Inflammatory macrophage (primary cell): ENCODE results near the gene TCEA2.
A peak's percentile ranks its signal among the peaks of the same experiment; 100 is the strongest.

ENCODE experiments used
- DNase-seq, 2 donors: peaks; one replicate each; pipeline ENCODE4 v3.0.0-alpha.2; 2020 to 2022

Gene TCEA2

DNA sequence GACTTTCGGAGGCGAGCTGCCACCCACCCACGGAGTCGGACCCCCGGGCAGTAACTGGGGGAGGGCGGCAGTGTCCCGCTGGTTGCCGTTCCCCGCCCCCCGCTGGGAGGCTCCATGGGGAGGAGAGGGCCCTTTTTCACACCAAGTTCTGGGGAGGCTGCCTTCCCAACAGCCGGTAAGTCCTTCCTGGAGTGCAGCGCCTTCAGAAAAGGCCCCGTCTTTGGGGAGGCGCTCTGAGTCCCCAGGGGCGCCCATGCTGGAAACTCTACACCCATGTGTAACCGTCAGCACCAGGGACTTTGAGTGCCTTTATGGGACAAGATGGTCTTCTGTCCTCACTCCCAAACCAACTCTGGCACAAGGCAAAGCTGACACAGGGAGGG is 13.1 kb upstream of the TCEA2 start:
- no peak for DNase-seq

DNA sequence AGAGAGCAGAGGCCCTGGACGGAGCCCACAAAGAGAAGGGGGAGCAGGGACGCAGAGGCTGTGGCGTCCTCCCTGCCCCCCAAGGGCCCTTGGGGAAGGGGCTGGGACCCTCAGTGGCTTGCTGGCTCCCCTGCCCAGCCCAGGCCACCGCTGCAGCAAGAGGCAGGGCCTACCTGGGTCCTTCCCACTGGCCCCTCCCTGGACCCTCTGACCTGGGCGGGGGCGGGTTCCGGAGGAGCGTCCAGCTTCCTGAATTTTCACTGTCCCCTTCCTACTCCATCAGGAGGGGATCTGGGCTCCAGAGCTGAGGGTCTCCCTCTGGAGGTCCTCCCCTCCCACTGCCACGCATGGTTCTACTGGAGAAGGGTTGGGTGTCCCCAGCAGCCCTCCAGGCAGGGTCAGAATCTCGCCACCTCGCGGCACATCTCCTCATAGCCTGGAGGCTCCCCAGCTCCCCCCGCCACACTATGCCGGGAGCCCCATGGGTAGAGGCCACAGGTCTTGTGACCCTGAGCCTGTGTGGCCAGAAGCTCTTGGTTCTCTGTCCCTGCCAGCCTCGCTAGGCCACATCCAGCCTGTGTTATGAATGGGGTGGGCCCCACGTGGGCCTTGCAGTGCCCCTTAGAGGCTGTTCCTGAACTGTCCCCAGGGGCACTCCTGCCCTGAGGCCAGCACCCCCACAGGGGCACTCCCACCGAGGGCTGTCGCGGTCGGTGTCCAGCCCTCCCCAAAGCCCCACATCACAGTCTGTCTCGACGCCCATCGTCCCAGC is 12.6 kb upstream of the TCEA2 start:
- no peak for DNase-seq

DNA sequence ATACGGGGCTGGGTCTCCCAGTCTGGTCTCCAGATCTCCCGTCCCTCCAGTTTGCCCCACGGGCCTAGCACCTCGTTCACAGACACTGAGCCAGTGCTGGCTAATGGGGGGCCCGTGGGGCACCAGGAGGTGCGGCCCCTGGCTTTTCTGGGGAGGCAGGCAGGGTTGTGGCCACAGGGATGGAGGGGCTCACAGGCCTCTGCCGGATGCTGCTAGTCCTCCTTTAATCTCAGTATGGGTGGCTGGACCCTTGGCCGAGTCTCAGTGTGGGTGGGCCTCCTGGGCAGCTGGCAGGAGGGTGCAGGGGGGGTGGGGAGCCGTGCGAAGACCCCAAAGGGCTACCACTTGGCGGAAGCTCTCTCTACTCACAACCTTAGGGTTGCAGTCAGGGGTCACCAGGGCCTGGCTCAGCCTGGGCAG is 12.0 kb upstream of the TCEA2 start:
- no peak for DNase-seq

DNA sequence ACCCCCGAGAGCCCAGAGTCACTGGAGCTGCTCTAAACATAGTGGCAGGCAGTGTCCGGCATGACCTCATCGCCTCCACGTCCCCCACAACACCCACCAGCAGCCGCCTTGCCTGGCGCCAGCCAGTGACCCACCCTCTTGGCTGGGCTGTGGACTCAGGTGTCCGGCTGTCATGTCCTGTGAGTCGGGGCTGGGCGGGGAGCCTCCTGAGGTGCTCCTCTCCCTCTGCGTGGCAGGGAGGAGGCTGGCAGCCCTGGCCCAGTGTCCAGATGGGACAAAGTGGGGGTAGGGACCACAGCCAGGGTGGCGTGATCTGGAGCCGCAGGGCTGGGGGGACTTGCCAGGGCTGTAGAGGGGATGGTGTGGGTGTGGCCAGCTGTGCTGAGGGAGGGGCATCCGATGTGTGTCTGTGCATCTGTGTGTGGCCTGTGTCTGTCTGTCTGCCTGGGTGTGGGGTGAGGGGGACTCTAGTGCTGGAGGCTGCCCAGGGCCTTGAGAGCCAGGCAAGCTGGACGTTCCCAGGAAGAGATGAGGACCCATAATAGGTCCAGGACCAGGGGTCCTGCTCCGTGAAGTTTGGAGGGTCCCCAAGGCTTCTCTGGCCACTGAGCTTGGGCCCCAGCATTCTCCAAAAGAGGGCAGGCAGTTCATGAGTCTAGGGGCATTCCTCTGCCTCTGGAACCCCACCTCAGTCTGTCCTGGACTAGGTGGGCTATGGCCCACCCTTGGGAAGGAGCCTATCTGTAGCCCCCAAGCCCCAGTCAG is 11.3 kb upstream of the TCEA2 start:
- DNase-seq, result no peak

DNA sequence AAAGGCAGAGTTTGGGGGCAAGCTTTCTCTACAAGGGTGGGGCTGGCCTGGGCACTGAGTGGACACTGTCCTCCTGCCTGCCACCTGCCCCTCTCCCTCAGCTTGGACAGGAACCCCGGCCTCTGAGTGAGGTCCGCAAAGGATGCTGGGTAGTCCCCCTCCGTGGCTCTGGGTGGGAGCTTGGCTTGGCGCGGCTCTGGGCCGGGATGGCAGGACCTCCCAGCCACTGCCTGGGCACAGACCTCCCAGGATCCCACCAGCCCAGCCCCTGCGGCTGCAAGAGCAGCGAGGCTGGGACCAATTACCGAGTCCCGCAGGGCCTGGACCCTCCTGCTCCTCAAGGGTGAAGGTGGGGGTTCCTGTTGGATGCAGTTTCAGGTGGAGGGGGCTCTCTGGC is 10.7 kb upstream of the TCEA2 start:
- DNase-seq, result no peak

DNA sequence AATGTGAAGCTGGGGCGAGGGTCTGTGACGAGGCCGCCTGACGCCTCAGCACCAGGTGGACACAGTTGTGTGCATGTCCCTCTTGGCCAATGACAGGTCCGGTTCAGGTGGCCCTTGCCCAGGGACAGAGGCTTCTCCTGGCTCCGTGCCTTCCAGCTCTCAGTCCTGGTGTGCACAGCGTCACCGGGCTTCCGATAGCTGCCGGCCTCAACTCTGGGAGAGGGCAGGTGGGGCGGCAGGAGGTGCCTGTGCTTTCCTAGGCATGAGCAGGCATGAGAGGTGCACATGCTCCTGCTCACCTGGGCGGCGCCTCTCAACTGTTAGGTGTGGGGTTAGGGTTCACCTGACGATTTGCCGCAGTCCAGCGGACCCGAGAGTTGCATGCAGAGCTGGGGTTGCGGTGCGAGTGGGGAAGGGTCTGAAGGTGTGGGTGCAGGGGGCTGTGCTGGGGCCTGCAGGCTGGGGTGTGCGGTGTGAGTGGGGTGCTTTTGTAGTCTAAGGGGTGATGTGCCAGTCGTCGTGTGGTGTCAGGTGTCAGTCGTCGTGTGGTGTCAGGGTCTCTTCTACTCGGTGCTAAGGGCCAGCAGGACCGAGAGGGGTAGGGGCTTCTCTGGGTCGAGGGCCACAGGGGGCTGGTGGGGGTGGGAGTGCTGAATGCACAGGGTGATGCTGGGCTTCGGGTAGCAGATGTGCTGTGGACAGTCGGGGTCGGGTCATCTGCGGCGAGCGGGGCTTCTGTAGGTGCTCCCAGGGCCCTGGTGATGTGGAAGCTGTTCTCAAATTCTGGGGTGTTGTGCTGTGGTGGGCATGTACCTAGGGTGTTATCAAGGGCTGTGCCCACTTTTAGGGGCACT is 9.8 kb upstream of the TCEA2 start:
- DNase-seq, result no peak

DNA sequence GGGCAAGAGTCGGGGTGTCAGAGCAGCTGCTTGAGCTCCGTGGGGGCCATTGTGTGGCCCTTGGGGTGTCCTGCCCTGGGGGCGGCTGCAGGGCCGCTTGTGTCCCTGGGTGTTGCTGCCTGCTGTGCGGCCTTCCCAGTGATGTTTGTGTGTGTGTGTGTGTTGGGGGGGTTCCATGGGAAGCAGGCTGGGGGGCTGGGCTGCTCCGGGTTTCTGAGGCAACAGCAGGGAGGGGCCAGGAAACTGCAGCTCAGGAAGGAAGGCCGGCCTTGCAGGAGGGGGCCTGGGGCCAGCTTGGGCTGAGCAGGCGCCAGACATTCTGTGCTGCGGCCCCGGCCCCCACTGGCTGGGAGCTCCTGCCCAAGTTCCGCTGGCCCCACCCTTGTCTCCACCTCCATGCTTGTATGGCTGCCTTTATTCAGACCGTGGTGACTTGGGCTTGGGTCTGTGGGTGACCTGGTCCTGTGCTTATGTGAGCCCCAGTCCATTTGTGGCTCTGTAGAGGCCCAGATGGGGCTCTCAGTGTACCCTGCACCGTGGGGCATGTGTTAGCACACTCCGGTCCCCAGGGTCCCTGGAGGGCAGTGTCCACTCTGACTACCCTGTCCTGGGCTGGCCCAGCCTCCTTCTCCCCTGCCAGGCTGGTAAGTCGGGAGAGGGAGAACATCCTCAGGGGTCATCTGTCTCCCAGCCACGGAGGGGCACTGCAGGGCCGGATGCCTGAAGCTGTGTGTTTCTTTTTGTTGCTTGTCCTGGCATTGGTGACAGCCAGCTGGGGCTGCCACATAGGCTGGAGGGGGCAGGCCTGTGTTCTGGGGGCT is 8.9 kb upstream of the TCEA2 start:
- no peak for DNase-seq

DNA sequence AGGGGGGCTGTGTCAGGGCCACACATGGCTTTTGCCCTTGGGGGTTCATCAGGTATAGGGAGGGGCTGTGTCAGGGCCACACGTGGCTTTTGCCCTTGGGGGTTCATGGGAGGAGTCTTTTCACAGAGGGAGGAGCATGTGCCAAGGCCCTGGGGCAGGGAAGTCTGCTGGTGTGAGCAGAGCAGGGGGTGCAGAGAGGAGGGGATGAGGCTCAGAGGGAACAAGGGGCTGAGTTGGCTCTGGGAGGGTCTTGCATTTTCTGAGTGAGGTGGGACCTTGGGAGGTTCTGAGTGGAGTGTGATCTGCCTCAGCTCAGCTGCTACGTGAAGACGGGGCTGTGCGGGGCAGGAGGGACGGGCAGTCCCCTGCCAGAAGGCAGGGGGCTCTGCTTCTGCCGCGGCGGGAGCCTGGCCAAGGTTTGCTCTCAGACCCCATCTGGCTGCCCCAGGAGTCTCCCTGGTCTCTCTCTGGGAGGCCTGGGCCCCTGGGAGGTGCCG is 7.6 kb upstream of the TCEA2 start:
- DNase-seq, result no peak

DNA sequence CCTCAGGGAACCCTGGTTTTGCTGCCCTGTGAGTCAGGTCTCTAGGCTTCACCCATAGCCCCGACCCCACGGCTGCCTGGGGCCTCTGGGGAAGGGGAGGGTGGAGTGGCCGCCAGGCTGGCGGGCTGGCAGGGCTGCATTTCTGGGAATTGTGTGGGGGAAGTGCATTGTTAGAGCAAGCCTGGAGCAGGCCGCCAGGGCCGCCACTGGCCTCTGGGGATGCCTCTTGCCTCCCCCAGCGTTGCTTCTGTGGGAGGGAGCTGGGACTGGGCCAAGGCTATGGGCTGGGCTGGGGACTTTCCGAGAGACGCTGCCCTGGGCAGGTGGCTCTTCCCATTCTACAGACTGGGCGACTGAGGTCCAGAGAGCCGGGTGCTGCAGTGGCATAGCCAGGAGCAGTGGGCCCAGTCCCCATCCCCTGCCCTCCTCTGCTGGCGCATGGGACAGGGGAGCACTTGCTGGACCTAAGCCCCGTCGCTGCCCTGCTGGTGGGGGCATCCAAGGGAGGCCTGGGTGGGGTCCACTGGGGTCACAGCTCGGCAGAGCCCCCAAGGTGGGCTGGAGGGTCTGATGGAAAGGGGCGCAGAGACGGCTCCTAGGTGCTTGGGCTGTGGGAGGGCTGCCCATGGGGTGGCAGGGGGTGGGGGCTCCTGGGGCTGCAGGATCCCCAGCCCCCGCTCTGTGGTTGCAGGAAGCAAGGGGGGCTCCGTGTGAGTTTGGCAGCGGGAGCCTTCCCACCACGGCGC is 6.9 kb upstream of the TCEA2 start:
- DNase-seq, result no peak

DNA sequence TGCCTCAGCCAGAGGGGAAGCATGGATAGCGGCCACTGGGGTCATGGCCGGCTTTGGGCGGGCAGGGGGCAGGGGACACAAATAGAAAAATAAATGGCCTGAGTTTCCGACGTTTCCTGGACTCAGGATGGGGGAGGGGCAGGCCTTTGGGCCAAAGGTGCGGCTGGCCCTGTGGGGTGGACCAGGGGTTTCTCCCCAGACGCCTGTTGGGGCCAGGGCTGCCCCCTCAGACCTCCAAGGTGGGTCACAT is 6.4 kb upstream of the TCEA2 start:
- no peak for DNase-seq

DNA sequence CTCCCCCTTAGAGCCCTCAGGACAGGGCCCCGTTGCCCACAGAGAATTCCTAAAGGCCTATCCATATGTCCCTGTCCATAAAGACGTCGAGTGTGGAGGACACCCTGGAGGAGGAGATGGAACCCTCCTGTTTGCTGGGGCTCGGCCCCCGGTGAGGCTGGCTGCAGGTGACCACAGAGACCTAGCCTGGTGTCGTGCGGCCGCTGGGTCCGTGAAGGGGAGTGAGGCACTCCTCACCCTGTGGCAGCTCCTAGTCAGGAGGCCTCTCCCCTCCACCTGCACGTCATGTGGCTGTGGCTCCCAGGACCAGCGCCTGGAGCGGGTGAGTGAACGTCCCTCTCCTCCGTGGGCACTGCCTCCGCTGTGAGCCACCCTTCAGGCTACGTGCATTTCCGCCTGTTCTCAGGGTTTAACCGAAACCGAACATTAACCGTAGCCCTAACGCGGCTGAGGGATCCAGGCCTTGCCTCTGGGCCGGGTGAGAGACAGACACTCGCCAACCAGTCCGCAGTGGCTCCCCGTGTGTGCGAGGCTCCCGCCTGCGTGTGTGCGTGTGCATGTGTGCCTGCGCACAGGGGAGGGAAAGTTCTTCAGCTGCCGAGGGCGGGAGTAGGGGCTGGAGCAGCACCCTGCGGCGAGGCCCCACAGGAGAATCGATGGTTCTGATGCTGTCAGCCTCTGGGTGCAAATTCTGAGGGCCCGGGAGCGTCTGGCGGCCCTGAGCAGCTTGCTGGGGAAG is 5.9 kb upstream of the TCEA2 start:
- no peak for DNase-seq

DNA sequence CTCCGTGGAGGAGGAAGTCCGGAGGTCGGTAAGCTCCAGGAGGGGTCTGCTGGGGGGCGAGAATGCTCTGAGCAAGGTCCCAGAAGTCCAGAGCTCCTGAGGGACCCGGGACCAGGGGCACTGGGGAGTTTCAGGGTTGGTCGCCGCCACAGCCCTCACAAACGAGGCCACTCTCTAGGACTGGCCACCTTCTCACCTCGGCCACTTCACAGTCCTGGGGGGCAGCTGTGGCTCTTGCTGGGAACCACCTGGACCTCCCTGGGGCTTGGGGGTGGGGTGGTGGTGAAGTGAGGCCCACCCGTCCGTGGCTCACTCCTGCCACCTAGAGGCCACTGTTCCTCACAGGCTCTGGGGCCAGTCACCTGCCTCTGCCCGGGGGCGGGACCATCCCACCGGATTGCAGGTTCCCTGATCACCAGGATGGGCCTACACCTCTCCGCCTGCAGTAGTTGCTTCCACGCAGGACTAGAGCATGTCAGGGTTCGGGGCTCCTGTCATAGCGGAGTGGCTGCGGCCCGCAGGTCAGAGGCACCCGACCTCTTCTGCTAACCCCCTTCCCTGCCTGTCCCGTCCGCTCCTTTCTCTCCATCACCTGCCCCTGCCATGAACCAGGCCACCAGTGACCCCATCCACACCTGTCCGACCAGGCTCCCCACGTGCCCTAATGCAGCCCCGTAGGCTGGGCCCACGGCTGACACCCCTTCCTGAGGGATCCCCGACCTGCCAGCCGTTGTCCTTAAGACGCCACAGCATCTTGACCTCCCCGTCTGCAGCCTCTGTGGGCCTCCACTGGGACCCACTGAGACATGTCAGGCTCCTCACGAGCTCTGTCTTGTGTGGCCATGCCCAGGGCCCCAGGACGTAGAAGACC is 5.1 kb upstream of the TCEA2 start:
- DNase-seq, result peak; percentile 43 to 55

DNA sequence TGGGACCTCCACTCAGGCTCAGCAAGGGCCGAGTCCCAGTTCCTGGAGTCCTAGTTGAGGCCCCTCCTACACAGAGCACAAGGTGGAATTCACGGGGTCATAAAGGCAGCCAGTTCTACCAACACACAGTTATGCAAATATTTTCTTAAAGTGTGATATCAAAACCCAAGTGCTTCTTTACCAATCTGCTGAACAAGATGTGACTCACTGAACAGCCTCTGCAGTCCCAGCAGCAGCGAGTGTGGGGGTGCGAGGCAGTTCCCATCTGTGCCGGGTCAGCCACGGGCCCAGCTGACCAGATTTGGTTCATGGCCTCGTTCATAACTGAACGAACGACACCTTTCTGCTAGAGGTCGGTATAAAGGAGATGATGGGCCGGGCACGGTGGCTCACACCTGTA is 4.5 kb upstream of the TCEA2 start:
- peak in 1 of 2 donors; percentile 42 for DNase-seq

DNA sequence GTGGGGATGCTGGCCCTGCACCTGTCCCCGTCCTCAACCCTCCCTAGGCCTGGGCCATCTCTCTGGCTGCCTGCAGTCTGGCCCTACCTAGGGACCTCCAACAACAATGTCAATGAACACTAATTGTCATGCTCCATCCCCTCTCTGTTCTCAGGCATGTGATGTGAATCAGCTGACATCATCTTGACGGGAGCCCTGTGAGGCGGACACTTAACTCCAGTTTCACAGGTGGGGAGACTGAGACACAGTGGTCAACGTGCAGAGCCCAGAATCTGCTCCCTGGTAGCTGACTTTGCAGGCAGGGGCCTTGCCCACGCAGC is 762 bp upstream of the TCEA2 start:
- DNase-seq, result no peak

DNA sequence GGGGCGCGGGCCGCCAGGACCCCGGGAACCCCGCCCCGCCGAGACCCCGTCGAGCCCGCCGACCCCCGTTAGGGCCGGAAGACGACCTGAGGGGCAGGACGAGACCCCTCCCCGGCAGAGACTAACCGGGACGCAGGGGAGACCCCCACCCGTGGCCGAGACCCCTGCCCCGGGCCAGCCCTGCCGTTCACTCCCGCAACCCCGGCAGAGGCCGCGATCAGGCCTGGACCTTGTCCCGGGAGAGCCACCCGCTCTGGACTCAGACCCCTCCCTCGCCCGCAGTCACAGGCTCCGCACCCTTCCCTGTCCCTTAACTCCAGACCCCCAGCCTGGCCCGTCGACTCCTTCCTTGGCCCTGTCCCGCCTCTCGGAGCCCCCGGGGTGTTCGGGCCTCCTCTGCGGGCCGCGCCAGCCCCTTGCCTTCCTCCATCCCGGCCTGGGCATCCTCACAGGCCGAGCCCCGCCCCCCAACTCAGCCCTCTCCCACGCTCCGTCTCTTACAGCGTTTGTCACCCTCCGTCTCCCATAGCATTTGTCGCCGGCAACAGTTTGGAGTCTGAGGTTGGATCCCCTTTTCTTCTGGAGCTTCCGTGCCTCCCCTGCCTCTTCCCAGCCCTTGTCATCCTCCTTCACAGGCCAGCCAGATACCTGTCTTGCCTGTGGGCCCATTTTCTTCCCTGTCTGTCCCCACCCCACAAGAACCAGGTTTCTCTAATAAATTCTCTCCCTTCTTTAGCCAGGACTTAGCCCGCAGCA is 569 bp downstream of the TCEA2 start:
- peak; percentile 32 to 68 for DNase-seq

DNA sequence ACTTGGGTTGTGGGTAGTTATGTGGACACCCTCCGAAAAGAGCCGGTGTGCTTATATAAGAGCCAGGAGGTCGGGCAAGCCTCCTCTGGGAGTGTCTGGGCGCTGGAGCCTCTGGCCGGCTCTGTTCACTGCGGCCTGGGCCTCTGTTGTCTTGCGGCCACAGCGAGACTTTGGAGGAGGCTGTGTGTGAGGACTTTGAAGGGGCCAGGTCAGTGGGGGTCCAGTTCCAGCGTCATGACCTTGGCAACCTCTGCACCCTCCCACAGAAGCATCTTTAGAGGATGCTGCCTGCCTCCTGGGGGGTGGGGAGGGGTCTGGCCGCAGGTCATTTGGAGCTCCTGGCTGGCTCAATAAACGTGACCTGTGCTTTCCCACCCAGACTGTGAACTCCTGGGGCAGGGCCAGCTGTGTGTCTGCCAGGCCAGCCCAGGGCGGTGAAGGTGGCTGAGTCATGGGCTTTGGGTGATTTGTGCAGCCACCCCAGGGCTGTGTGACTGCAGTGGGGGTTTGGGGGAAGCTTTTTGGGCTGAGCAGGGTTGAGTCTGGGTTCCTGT is 1.2 kb downstream of the TCEA2 start:
- no peak for DNase-seq

DNA sequence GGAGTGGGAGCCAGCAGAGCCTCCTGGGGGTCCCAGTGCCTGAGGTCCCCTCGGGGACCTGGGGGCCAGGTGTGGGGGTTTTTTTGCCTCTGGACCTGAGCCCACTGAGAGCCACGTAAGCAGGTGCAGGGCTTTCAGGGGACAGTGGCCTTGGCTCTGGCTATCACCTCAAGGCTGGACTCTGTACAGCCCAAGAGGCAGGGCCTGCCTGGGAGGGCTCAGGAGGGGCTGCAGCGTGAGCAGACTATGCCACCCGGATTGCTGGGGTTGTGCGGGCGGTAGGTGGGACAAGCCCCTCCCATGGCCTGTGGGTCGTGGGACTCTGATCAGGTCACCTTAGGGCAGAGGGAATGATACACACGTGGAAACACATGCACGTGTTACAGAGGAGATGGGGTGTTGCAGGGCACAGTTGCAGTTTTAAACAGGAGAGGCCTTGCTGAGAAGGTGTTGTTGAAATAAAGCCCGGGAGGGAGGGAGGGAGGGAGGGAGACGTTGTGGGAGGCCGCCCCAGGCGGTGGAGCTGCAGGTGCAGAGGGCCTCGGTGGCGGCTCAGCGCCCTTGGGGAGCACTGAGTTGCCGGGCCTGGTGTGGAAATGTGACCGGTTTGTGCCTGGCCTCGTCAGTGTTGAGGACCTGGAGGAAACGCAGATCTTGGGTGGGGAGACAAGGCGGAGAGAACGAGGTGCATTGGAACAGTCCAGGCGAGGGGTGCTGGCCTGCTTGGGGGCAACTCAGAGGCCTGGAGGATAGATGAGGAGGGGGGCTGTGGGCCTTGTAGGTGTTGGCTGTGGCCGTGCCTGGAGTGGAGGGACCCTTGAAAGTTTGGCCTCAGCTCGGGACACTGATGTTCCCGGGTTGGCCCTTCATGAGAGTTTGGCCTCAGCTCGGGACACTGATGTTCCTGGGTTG is 2.3 kb downstream of the TCEA2 start:
- DNase-seq, result no peak

DNA sequence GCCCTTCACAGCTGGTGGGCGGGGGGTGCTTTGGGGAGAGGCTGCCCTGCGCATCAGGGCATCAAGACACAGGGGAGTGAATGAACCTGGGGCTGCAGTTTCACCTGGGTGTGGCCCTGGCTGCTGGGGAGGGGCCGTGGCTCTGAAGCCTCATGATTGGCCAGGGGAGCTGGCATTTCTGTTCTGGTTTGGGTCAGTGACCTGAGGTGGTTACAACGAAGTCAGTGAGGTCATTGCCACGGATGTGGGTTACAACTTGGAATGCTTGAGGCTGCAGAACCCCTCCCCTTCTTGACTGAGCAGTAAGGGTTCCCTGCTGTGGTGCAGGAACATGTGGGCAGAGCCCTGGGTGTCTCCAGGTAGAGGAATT is 3.0 kb downstream of the TCEA2 start:
- peak in 1 of 2 donors; percentile 22 for DNase-seq
